Measurements from ENCODE around the gene FBXW12.
A peak's percentile ranks its signal among the peaks of the same experiment; 100 is the strongest.
"Not testable (repeated sequence)": the region's sequence is repeated elsewhere in the genome, so short reads cannot be mapped to it uniquely, and the experiment has no call there.

FBXW12 gene

DNA sequence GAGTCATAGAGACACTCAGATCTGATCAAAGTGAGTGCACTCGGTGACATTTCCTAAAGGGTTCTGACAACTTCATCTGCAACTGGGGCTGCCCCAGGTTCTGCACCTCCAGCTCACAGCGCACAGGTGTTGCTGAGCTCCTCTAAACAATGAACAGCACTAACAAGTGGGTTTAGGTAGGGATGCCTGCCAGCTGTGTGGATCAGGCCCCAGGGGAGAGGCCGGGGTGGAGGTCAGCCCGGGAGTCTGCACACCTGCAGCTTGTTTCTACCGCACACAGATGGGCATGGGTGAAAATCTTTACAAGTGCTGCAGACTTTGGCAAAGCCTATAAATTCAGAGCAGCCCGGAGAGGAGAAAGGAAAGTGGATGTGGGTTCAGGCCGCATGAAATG lies 355 bp downstream of the FBXW12 start:
- DNase-seq (ENCODE audit: extremely low read depth in 1 of 2, low read depth in 1 of 2): no peak

DNA sequence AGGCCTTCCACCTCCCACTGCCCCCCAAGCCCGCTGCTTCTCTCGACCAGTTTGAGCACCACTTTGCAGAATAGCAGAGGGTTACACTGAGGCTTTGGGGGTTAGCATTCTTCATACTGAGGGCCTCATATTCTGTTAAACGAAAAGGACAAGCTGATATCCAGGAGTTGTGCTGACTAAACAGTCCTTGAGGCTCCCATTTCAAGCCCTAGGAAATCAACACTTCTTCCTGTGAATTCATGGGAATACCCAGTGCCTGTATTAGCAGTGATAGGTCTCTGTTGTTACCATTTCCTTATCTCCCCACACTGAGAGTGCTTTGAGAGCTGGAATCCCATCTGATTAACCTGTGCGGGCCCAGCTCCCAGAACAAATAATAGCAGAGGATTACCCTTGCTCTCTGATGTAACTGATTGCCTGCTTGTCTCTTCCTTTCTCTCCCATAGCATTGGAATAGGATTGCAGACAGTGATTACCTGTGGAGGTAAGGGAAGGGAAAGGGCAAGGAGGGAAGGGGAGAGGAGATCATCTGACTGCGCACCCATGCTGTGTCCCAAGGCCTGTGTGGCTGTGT lies 930 bp downstream of the FBXW12 start:
- DNase-seq (ENCODE audit: extremely low read depth in 1 of 2, low read depth in 1 of 2): no peak

DNA sequence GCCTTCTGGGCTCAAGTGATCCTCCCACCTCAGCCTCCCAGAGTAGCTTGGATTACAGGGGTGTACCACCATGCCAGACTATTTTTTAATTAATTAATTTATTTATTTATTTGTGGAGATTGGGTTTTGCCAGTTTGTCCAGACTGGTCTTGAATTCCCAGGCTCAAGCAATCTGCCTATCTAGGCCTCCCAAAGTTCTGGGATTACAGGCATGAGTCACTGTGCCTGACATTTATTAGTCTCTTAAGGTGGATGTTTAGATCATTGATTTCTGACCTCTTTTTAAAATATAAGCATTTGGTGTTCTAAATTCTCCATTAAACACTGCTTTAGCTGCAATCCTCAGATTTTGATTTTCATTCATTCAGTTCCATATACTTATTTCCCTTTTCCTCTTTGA lies 15.6 kb downstream of the FBXW12 start:
- no peak for DNase-seq (ENCODE audit: extremely low read depth in 1 of 2, low read depth in 1 of 2)

- no peak for DNase-seq (ENCODE audit: extremely low read depth in 1 of 2, low read depth in 1 of 2)
Measured at GRCh38 chr3:48388966-48389365, 16.9 kb downstream of the FBXW12 start.

DNA sequence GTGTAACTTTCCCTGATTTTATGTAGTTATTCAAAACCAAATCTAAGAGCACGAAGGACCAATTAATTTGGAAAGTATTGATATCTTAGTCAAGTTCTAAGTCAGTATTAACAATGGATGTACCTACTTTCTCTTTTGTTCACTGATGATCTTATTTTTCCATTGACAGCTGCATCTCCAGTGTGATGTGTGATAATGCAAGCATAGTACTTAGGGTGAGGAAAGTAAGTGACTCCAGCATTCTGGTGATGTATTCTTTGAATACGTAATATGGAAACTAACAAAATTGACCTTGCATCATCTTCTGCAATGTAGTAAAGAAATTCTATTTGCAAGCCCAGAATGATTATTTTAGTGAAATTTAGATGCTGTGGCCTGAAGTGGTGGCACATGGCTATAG lies 22.4 kb downstream of the FBXW12 start:
- no peak for DNase-seq (ENCODE audit: extremely low read depth in 1 of 2, low read depth in 1 of 2)

DNA sequence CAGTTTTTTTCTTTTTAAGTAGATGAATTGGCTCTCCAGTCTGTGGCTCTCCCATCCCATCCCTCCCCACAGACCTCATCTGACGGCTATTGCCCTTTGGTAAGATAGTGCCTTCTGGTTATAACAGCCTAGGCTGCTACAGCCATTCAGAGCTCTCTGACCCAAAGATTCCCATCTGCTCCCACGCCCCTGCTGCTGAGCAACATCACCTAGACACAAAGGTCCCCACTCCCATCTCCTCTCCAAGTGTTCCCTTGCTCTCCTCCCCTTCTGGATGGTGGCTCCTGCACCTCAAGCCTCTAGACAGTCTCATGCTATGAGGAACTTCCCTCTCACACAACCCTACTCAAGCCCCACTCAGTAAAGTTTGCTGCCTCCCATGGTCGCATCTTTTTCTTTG lies 23.7 kb downstream of the FBXW12 start:
- DNase-seq (ENCODE audit: extremely low read depth in 1 of 2, low read depth in 1 of 2): no peak

DNA sequence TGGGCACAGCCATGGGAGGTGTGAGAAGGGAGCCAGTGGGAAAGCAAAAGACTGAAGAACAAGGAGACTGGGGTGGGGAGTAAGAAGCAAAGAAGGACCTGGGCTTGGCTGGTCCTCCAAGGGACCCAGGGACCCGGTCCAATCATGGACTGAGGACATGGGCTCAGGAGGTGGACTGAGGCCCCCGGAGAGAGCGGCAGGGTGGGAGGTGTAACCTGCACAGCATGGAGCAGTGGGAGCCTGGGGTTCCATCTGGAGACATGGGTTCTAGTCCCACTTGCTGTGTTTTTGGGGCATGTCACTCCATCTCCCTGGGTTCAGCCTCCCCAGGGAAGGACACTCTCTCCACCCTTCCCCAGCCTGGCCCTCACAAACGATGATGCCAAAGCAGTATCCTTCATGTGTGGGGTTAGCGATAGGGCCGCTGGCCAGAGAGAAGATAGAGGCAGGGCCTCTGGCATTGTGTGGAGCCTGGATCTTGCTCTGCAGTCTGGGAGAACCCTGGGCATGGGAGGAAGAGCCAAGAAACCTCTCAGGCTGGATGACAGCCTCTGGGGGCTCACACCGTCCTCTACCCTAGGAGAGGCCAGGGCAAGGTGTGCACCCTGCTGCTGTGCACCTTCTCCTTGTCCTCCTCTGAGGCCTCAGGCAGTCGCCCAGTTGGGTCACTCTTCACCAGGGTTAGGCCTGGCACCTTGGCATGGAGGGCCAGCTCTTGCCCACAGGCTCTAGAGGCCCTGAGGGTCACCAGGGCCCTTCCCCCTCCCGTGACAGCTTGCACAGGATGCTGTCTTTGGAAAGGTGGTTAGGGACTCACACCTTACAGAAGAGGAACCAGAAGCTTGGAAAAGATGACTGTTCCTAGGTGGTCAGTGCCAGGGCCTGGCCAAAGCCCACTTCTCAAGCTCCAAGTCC lies 26.0 kb downstream of the FBXW12 start:
- DNase-seq (ENCODE audit: extremely low read depth in 1 of 2, low read depth in 1 of 2): no peak

- DNase-seq (ENCODE audit: extremely low read depth in 1 of 2, low read depth in 1 of 2): no peak
Measured at GRCh38 chr3:48398701-48399386, 26.8 kb downstream of the FBXW12 start.

- DNase-seq (ENCODE audit: extremely low read depth in 1 of 2, low read depth in 1 of 2): no peak
Measured at GRCh38 chr3:48399387-48400172, 27.6 kb downstream of the FBXW12 start.

- peak; percentile 32 to 38 for DNase-seq (ENCODE audit: extremely low read depth in 1 of 2, low read depth in 1 of 2)
Measured at GRCh38 chr3:48400824-48401433, 28.9 kb downstream of the FBXW12 start.

DNA sequence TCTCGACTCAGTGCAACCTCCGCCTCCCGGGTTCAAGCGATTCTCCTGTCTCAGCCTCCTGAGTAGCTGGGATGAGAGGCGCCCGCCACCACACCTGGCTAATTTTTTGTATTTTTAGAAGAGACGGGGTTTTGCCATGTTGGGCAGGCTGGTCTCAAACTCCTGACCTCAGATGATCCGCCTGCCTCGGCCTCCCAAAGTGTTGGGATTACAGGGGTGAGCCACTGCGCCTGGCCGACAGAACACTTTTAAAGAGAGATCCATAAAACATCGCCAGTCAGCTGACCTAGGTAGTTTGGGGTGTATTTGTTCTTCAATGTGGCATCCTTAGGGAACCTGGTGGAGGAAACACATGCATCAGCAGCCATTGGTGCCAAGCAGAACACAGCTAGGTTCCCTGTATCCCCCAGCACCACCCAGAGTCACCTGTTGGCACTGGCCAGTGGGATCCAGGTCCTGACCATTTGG lies 29.4 kb downstream of the FBXW12 start:
- DNase-seq (ENCODE audit: extremely low read depth in 1 of 2, low read depth in 1 of 2): not testable (repeated sequence)

GRCh38 chr3:48402281-48402732 lies 30.3 kb downstream of the FBXW12 start:
- no peak for DNase-seq (ENCODE audit: extremely low read depth in 1 of 2, low read depth in 1 of 2)

- no peak for DNase-seq (ENCODE audit: extremely low read depth in 1 of 2, low read depth in 1 of 2)
Measured at GRCh38 chr3:48402907-48403306, 30.9 kb downstream of the FBXW12 start.

GRCh38 chr3:48403533-48404439 lies 31.8 kb downstream of the FBXW12 start:
- DNase-seq (ENCODE audit: extremely low read depth in 1 of 2, low read depth in 1 of 2): no peak

DNA sequence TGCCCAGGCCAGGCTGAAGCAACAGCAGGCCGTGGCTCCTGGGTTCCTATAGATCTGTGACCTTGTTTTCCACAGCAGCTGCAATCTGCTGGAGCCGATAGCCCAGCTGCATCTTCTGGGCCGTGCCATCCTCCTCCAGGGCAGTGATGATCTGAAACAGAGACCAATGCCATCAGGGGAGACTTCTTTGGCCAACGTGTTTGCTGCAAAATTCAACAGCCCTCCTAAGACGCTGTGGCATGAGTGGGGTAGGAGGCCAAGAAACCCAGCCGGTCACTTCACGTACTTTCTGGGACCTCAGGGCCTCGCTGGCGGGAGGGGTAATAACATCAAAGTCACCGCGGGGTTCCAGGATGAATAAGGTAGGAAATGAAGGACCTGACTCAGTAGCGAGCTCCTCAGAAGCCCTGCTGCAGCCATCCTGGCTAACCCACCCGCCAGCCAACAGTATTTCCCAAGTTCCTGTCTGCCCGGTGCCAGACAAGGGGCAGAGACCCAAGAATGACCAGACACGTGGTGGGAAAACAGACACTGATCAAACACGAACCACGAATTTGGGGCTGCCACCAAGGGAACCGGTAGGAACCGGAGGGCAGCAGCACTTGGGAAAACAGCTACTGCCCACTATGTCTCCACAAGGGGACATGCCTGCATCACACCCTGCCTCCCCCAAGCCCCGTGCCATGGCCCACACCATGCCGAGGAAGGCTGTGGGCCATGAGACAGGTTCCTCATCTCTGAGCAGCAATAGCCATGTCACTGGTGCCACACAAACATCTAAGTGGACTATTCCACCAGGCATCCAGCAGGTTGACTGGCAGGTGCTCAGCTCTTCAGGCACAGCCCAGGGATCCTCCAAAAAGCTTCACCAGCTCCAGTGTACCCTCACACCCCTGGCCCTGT lies 32.7 kb downstream of the FBXW12 start:
- DNase-seq (ENCODE audit: extremely low read depth in 1 of 2, low read depth in 1 of 2): no peak

- no peak for DNase-seq (ENCODE audit: extremely low read depth in 1 of 2, low read depth in 1 of 2)
Measured at GRCh38 chr3:48405343-48405881, 33.4 kb downstream of the FBXW12 start.

- DNase-seq (ENCODE audit: extremely low read depth in 1 of 2, low read depth in 1 of 2): no peak
Measured at GRCh38 chr3:48405971-48406370, 34.0 kb downstream of the FBXW12 start.

Data from activated CD8-positive, alpha-beta memory T cell treated with anti-CD3 and anti-CD28 coated beads for 1 hour (primary cell).